Measurements from ENCODE around the gene PCBD1.

Gene PCBD1

DNA sequence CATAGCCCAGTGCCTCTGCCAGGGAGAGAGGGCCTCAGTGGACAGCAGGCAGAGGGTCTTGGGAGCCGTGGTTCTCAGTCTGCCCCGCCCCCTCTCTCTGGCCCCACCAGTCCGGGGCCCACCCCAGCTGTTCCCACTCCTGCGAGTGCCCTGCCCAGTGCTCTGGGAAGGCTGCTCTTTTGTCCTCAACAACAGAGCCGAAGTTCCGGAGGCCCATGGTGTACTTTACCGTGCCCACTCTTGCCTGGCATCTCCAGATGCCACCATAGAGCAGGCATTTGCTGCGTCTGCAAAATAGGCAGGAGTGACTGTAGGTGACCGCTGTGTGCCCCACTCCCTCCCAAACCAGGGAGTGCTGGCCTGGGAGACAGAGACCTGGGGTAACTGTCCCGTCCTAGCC is 29.3 kb upstream of the PCBD1 start:
- TF ChIP-seq TEAD4 (IDR thresholded peaks at IDR 0.05) (no peak), TCF12 (IDR thresholded peaks at IDR 0.05; ENCODE audit: low read depth) (no peak), CREB1 (IDR thresholded peaks at IDR 0.05; ENCODE audit: low read depth) (no peak), FOXM1 (IDR thresholded peaks at IDR 0.05; ENCODE audit: borderline replicate concordance, low read depth) (no peak), EP300 (IDR thresholded peaks at IDR 0.05; ENCODE audit: borderline replicate concordance) (no peak), YY1 (IDR thresholded peaks at IDR 0.05; ENCODE audit: low read depth) (no peak), RAD21 (IDR thresholded peaks at IDR 0.05; ENCODE audit: low read depth) (no peak), CEBPB (IDR thresholded peaks at IDR 0.05) (no peak), ZBTB7A (IDR thresholded peaks at IDR 0.05; ENCODE audit: low read depth) (no peak), EGR1 (IDR thresholded peaks at IDR 0.05) (no peak), NFIC (IDR thresholded peaks at IDR 0.05) (no peak), TAF1 (IDR thresholded peaks at IDR 0.05; ENCODE audit: low read depth) (no peak)
- TF ChIP-seq, protein P1, sequence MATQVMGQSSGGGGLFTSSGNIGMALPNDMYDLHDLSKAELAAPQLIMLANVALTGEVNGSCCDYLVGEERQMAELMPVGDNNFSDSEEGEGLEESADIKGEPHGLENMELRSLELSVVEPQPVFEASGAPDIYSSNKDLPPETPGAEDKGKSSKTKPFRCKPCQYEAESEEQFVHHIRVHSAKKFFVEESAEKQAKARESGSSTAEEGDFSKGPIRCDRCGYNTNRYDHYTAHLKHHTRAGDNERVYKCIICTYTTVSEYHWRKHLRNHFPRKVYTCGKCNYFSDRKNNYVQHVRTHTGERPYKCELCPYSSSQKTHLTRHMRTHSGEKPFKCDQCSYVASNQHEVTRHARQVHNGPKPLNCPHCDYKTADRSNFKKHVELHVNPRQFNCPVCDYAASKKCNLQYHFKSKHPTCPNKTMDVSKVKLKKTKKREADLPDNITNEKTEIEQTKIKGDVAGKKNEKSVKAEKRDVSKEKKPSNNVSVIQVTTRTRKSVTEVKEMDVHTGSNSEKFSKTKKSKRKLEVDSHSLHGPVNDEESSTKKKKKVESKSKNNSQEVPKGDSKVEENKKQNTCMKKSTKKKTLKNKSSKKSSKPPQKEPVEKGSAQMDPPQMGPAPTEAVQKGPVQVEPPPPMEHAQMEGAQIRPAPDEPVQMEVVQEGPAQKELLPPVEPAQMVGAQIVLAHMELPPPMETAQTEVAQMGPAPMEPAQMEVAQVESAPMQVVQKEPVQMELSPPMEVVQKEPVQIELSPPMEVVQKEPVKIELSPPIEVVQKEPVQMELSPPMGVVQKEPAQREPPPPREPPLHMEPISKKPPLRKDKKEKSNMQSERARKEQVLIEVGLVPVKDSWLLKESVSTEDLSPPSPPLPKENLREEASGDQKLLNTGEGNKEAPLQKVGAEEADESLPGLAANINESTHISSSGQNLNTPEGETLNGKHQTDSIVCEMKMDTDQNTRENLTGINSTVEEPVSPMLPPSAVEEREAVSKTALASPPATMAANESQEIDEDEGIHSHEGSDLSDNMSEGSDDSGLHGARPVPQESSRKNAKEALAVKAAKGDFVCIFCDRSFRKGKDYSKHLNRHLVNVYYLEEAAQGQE (IDR thresholded peaks at IDR 0.05; ENCODE audit: low read depth), result no peak
- TF ChIP-seq, protein P2, sequence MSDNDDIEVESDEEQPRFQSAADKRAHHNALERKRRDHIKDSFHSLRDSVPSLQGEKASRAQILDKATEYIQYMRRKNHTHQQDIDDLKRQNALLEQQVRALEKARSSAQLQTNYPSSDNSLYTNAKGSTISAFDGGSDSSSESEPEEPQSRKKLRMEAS (IDR thresholded peaks at IDR 0.05), result no peak
- TF ChIP-seq, protein P3, sequence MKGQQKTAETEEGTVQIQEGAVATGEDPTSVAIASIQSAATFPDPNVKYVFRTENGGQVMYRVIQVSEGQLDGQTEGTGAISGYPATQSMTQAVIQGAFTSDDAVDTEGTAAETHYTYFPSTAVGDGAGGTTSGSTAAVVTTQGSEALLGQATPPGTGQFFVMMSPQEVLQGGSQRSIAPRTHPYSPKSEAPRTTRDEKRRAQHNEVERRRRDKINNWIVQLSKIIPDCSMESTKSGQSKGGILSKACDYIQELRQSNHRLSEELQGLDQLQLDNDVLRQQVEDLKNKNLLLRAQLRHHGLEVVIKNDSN (IDR thresholded peaks at IDR 0.05), result no peak

DNA sequence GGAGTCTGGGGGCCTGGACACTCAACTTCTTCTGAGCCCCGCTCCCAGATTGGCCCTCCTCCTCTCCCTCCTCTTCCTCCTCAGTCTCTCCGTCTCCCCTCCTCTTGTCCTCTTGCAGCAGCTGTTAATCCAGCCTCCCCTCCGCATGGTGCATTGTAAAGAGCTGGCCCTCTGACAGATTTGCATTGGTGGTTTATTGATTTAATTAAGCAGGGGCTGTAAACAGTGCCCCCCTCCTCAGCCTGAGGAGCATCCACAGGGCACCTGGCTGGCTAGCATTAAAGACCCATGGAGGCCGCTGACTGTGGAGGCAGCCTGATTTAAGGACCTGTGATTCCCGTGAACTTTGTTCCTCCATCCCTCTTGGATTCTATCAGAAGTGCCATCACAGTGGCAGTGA is 28.9 kb upstream of the PCBD1 start:
- TF ChIP-seq EGR1 (IDR thresholded peaks at IDR 0.05) (no peak), TCF12 (IDR thresholded peaks at IDR 0.05; ENCODE audit: low read depth) (no peak), FOXM1 (IDR thresholded peaks at IDR 0.05; ENCODE audit: borderline replicate concordance, low read depth) (no peak), TEAD4 (IDR thresholded peaks at IDR 0.05) (no peak)
- TF ChIP-seq, protein P2 (IDR thresholded peaks at IDR 0.05), result no peak

DNA sequence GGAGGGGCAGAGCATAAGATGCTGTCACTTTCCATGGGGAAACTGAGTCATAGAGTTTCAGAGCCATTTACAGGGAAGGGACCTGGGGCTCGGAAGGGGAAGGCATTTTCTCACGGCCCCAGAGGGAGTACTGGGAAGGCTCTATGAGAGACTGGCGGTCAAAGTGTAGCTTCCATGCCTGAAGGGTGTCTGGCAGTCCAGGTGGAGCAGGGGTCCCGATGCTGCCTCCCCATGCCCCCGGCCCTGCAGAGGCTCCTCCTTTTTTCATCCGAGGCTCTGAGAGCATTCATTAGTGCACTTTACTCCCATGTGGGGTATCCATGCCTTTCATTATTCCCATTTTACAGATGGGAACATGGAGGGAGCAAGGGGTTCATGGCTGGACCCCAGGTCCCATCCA is 27.9 kb upstream of the PCBD1 start:
- TF ChIP-seq EP300 (IDR thresholded peaks at IDR 0.05; ENCODE audit: borderline replicate concordance), result no peak
- no peak for TF ChIP-seq TAF1 (IDR thresholded peaks at IDR 0.05; ENCODE audit: low read depth)
- TF ChIP-seq EGR1 (IDR thresholded peaks at IDR 0.05), result no peak
- TF ChIP-seq YY1 (IDR thresholded peaks at IDR 0.05; ENCODE audit: low read depth), result no peak
- TF ChIP-seq ZBTB7A (IDR thresholded peaks at IDR 0.05; ENCODE audit: low read depth), result no peak
- TF ChIP-seq, protein P1 (IDR thresholded peaks at IDR 0.05; ENCODE audit: low read depth), result no peak
- TF ChIP-seq TCF12 (IDR thresholded peaks at IDR 0.05; ENCODE audit: low read depth), result no peak
- TF ChIP-seq RAD21 (IDR thresholded peaks at IDR 0.05; ENCODE audit: low read depth), result no peak
- no peak for TF ChIP-seq CREB1 (IDR thresholded peaks at IDR 0.05; ENCODE audit: low read depth)
- no peak for TF ChIP-seq TEAD4 (IDR thresholded peaks at IDR 0.05)
- TF ChIP-seq NFIC (IDR thresholded peaks at IDR 0.05), result no peak
- TF ChIP-seq, protein P2 (IDR thresholded peaks at IDR 0.05), result no peak

DNA sequence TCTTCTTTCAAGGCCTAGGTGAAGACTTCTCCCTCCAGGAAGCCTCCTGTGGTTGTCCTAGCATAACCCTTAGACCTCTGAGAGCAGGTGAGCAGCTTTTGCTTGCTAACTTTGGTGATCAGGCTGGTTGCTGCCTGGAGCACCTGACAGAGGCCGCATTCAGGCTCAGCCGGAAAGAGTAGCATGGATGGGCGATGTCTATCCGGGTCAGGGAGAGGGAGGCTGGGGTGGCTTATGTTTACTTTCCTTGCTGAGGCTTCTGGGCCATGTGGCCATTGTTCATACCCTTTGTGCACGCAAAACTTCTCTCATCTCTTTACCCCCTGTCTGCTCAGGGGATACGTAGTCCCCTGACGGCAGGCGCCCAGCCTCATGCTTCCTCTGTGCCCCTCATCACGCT is 27.4 kb upstream of the PCBD1 start:
- TF ChIP-seq TAF1 (IDR thresholded peaks at IDR 0.05; ENCODE audit: low read depth) (no peak), ZBTB7A (IDR thresholded peaks at IDR 0.05; ENCODE audit: low read depth) (no peak), TEAD4 (IDR thresholded peaks at IDR 0.05) (no peak), CEBPB (IDR thresholded peaks at IDR 0.05) (no peak)
- TF ChIP-seq, protein P3 (IDR thresholded peaks at IDR 0.05), result no peak

DNA sequence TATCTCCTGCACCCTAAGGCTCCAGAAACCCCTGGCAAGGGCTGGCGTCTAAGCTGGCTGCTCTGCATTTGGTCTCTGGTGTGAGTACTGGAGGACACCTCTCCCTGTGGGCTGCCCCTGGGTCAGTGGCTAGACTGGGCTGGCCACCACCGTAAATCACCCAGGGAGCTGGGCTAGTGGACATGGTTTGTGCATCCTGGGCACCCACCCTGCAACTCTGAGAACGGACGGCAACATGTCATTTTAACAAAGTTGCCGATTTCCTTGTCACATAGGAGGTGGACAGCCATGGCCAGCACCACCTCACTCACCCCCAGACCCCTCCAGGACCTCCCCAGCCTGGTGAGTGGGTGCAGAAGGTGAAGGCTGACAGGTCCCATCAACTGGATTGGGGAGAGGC is 26.8 kb upstream of the PCBD1 start:
- TF ChIP-seq TEAD4 (IDR thresholded peaks at IDR 0.05), result no peak
- no peak for TF ChIP-seq EGR1 (IDR thresholded peaks at IDR 0.05)
- no peak for TF ChIP-seq ZBTB7A (IDR thresholded peaks at IDR 0.05; ENCODE audit: low read depth)
- no peak for TF ChIP-seq TCF12 (IDR thresholded peaks at IDR 0.05; ENCODE audit: low read depth)
- TF ChIP-seq FOXM1 (IDR thresholded peaks at IDR 0.05; ENCODE audit: borderline replicate concordance, low read depth), result no peak

DNA sequence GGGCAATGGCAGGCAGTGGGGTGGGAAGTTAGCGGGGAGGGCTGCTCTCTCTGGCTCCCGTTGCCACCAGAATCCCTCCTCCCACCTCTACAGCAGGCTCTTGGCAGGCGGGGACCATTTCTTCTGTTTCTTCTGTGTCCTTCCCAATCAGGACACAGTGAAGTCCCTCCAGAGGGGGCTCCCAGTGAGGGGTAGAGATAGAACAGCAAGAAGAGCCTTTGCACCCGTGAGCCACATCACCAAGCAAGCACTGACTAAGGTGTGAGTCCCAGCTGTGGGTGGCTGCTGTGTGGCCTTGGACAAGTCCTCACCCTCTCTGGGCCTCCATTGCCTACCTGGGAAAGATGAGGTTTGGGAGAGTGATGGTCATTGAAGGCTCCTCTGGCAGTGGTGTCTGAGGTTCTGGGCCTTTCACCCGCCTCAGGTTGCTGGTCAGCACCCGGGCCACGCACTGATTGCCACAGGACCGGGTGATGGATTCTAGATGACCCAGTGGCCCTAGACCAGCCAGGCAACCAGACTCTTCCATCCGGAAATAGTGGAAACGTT is 26.0 kb upstream of the PCBD1 start:
- TF ChIP-seq, protein P2 (IDR thresholded peaks at IDR 0.05), result no peak
- TF ChIP-seq RAD21 (IDR thresholded peaks at IDR 0.05; ENCODE audit: low read depth) (no peak), YY1 (IDR thresholded peaks at IDR 0.05; ENCODE audit: low read depth) (no peak), ZBTB7A (IDR thresholded peaks at IDR 0.05; ENCODE audit: low read depth) (no peak), CREB1 (IDR thresholded peaks at IDR 0.05; ENCODE audit: low read depth) (no peak), NFIC (IDR thresholded peaks at IDR 0.05) (no peak), TCF12 (IDR thresholded peaks at IDR 0.05; ENCODE audit: low read depth) (no peak), CEBPB (IDR thresholded peaks at IDR 0.05) (no peak), EP300 (IDR thresholded peaks at IDR 0.05; ENCODE audit: borderline replicate concordance) (no peak), FOXM1 (IDR thresholded peaks at IDR 0.05; ENCODE audit: borderline replicate concordance, low read depth) (no peak), TAF1 (IDR thresholded peaks at IDR 0.05; ENCODE audit: low read depth) (no peak), EGR1 (IDR thresholded peaks at IDR 0.05) (no peak), TEAD4 (IDR thresholded peaks at IDR 0.05) (no peak)
- TF ChIP-seq, protein P1 (IDR thresholded peaks at IDR 0.05; ENCODE audit: low read depth), result no peak
- TF ChIP-seq, protein P3 (IDR thresholded peaks at IDR 0.05), result no peak
